RCC 7860 (cell line): Measurements from ENCODE around the gene TPPP.
A peak's percentile ranks its signal among the peaks of the same experiment; 100 is the strongest.
"Not testable (repeated sequence)": the region's sequence is repeated elsewhere in the genome, so short reads cannot be mapped to it uniquely, and the experiment has no call there.

Source experiments
- DNase-seq: peaks from one replicate; pipeline ENCODE4 v3.0.0-alpha.2; 2015; ENCODE audit warnings: low spot score
- FAIRE-seq: peaks from 2 replicates; lab custom pipeline; 2012; peaks lifted over from hg19 to GRCh38; lab: Jason Lieb, UNC

The TPPP gene

GRCh38 chr5:633501-633955 lies 59.6 kb downstream of the TPPP start:
- FAIRE-seq (no peak), DNase-seq (no peak)

GRCh38 chr5:628351-629205 lies 64.6 kb downstream of the TPPP start:
- not testable (repeated sequence) for DNase-seq, FAIRE-seq

- DNase-seq (no peak), FAIRE-seq (no peak)
Measured at GRCh38 chr5:627840-628239, 65.3 kb downstream of the TPPP start.

GRCh38 chr5:626850-627249 lies 66.3 kb downstream of the TPPP start:
- FAIRE-seq (no peak), DNase-seq (no peak)

- no peak for DNase-seq
- no peak for FAIRE-seq
Measured at GRCh38 chr5:625516-625915, 67.6 kb downstream of the TPPP start.

GRCh38 chr5:624951-625230 lies 68.3 kb downstream of the TPPP start:
- DNase-seq (no peak), FAIRE-seq (no peak)

GRCh38 chr5:624118-624950 lies 68.8 kb downstream of the TPPP start:
- FAIRE-seq = no peak
- no peak for DNase-seq

- FAIRE-seq (no peak), DNase-seq (no peak)
Measured at GRCh38 chr5:623531-623930, 69.6 kb downstream of the TPPP start.

- no peak for FAIRE-seq
- no peak for DNase-seq
Measured at GRCh38 chr5:622946-623522, 70.1 kb downstream of the TPPP start.

- DNase-seq (no peak), FAIRE-seq (no peak)
Measured at GRCh38 chr5:622359-622758, 70.8 kb downstream of the TPPP start.

GRCh38 chr5:621341-621761 lies 71.8 kb downstream of the TPPP start:
- DNase-seq (no peak), FAIRE-seq (no peak)

GRCh38 chr5:620586-621180 lies 72.5 kb downstream of the TPPP start:
- DNase-seq (no peak), FAIRE-seq (no peak)

GRCh38 chr5:620152-620551 lies 73.0 kb downstream of the TPPP start:
- FAIRE-seq (no peak), DNase-seq (no peak)

- FAIRE-seq (no peak), DNase-seq (no peak)
Measured at GRCh38 chr5:619444-619843, 73.7 kb downstream of the TPPP start.

- DNase-seq (no peak), FAIRE-seq (no peak)
Measured at GRCh38 chr5:618450-618849, 74.7 kb downstream of the TPPP start.

GRCh38 chr5:617896-618295 lies 75.3 kb downstream of the TPPP start:
- DNase-seq (no peak), FAIRE-seq (no peak)

- DNase-seq (no peak), FAIRE-seq (no peak)
Measured at GRCh38 chr5:616484-617039, 76.6 kb downstream of the TPPP start.

- DNase-seq (no peak), FAIRE-seq (no peak)
Measured at GRCh38 chr5:612498-613424, 80.4 kb downstream of the TPPP start.

- DNase-seq (peak; percentile 79), FAIRE-seq (no peak)
Measured at GRCh38 chr5:611731-612486, 81.2 kb downstream of the TPPP start, which contains the start of gene CEP72. CEP72 (plus strand) TSS chr5:612340; CDS start chr5:612362, 22 bp downstream.
